Measurements from ENCODE around the gene SMYD3. TPM values are rescaled to one million over a fixed set of nuclear protein-coding genes. Genes with fewer than 3 reads are reported as not detected.

Gene SMYD3
- polyA plus RNA-seq, 2 of the 4 experiments (the other 2 are of a cell fraction) = 18.2 to 35.2 TPM

- TF ChIP-seq, protein P1, sequence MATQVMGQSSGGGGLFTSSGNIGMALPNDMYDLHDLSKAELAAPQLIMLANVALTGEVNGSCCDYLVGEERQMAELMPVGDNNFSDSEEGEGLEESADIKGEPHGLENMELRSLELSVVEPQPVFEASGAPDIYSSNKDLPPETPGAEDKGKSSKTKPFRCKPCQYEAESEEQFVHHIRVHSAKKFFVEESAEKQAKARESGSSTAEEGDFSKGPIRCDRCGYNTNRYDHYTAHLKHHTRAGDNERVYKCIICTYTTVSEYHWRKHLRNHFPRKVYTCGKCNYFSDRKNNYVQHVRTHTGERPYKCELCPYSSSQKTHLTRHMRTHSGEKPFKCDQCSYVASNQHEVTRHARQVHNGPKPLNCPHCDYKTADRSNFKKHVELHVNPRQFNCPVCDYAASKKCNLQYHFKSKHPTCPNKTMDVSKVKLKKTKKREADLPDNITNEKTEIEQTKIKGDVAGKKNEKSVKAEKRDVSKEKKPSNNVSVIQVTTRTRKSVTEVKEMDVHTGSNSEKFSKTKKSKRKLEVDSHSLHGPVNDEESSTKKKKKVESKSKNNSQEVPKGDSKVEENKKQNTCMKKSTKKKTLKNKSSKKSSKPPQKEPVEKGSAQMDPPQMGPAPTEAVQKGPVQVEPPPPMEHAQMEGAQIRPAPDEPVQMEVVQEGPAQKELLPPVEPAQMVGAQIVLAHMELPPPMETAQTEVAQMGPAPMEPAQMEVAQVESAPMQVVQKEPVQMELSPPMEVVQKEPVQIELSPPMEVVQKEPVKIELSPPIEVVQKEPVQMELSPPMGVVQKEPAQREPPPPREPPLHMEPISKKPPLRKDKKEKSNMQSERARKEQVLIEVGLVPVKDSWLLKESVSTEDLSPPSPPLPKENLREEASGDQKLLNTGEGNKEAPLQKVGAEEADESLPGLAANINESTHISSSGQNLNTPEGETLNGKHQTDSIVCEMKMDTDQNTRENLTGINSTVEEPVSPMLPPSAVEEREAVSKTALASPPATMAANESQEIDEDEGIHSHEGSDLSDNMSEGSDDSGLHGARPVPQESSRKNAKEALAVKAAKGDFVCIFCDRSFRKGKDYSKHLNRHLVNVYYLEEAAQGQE (IDR thresholded peaks at IDR 0.05) = no peak
- TF ChIP-seq HDAC2 (IDR thresholded peaks at IDR 0.05) = no peak
- no peak for TF ChIP-seq HOXB5 (CRISPR knock-in tag; IDR thresholded peaks at IDR 0.05)
- TF ChIP-seq FOSB (CRISPR knock-in tag; IDR thresholded peaks at IDR 0.05) = no peak
- no peak for TF ChIP-seq CBX8 (IDR thresholded peaks at IDR 0.05)
- TF ChIP-seq ZFP36 (IDR thresholded peaks at IDR 0.05; ENCODE audit: borderline replicate concordance, partially characterized antibody) = no peak
- TF ChIP-seq TP53 (CRISPR knock-in tag; IDR thresholded peaks at IDR 0.05) = no peak
- TF ChIP-seq, protein P2, sequence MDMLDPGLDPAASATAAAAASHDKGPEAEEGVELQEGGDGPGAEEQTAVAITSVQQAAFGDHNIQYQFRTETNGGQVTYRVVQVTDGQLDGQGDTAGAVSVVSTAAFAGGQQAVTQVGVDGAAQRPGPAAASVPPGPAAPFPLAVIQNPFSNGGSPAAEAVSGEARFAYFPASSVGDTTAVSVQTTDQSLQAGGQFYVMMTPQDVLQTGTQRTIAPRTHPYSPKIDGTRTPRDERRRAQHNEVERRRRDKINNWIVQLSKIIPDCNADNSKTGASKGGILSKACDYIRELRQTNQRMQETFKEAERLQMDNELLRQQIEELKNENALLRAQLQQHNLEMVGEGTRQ (IDR thresholded peaks at IDR 0.05) = no peak
Measured at GRCh38 chr1:246134789-246135188, 372.3 kb downstream of the SMYD3 start (continued).

- Histone ChIP-seq H3K27ac (no peak overlapping the region), H3K4me3 (no peak overlapping the region), H3K4me1 (no peaks in the 10 kb centered on the region), H3K9me3 (no peaks in the 10 kb centered on the region), H3K4me2 (no peak overlapping the region)
- ChIA-PET POLR2A (no interaction called here), CTCF (interaction anchor here (0.9 kb wide), 1 partner anchor 10 kb away, joined by 3 read pairs; no protein-coding TSS in a partner anchor)
- DNase-seq (ENCODE audit: low read depth in 1 of 2, low spot score in 1 of 2) = no peak
- ATAC-seq = no peak
- TF ChIP-seq ZFP36 (IDR thresholded peaks at IDR 0.05; ENCODE audit: borderline replicate concordance, partially characterized antibody) (no peak), MAFK (IDR thresholded peaks at IDR 0.05; ENCODE audit: partially characterized antibody) (no peak), ESRRA (IDR thresholded peaks at IDR 0.05; ENCODE audit: borderline replicate concordance, low read length) (no peak)
- 46% methylated on average over 1 of the region's 1 CpG for WGBS (ENCODE audit: missing lambda C conversion rate)
- FAIRE-seq = peak; percentile 23
Measured at GRCh38 chr1:246131095-246131494, 376.0 kb downstream of the SMYD3 start.

GRCh38 chr1:246128494-246129069 lies 378.5 kb downstream of the SMYD3 start:
- Histone ChIP-seq H3K27ac (no peak overlapping the region), H3K9me3 (no peaks in the 10 kb centered on the region), H3K4me1 (no peaks in the 10 kb centered on the region), H3K4me2 (no peak overlapping the region), H3K4me3 (no peak overlapping the region)
- TF ChIP-seq CBX8 (IDR thresholded peaks at IDR 0.05) (no peak), CBX2 (IDR thresholded peaks at IDR 0.05; ENCODE audit: borderline replicate concordance, low read depth) (no peak), CHD2 (IDR thresholded peaks at IDR 0.05; ENCODE audit: low read length, partially characterized antibody) (no peak), EHF (CRISPR knock-in tag; IDR thresholded peaks at IDR 0.05) (no peak), CHD4 (IDR thresholded peaks at IDR 0.05; ENCODE audit: borderline replicate concordance) (no peak), FOXS1 (CRISPR knock-in tag; IDR thresholded peaks at IDR 0.05) (no peak), PHF8 (IDR thresholded peaks at IDR 0.05; ENCODE audit: borderline replicate concordance, low read depth) (no peak), RARB (CRISPR knock-in tag; IDR thresholded peaks at IDR 0.05) (no peak), FOSL2 (IDR thresholded peaks at IDR 0.05) (no peak), FOSL2 (CRISPR knock-in tag; IDR thresholded peaks at IDR 0.05) (no peak), MAZ (IDR thresholded peaks at IDR 0.05; ENCODE audit: borderline replicate concordance, low read depth, low read length) (no peak)
- no peak for ATAC-seq
- WGBS (ENCODE audit: missing lambda C conversion rate) = 92% methylated on average over 9 of the region's 9 CpGs
- CTCF ChIA-PET = no interaction called here
- FAIRE-seq = no peak
- POLR2A ChIA-PET = no interaction called here
- DNase-seq (ENCODE audit: low read depth in 1 of 2, low spot score in 1 of 2) = no peak
